Right ventricle myocardium superior (tissue), 1 donor: ENCODE results near the gene HMOX1. TPM values are rescaled to one million over a fixed set of nuclear protein-coding genes. Genes with fewer than 3 reads are reported as not detected.

Experiments
- ATAC-seq: fragments of 200-7000 bp; cut with Tn5 transposase; one replicate; pipeline ENCODE4 v1.9.1; 2020; ENCODE audit warnings: mild to moderate bottlenecking; ENCODE audit not compliant: poor library complexity
- DNase-seq: peaks from one replicate; pipeline ENCODE4 v3.0.0-alpha.2; 2020
- intact Hi-C: fragments of 100-400 bp; cut with DNase I; formaldehyde crosslinking; loops from one replicate; pipeline ENCODE4 v1.11.2; 2022
- microRNA-seq: library from miRNA; unstranded; fragments of <30 nt; microRNA quantifications from one replicate; pipeline ENCODE4 v1.2.0, GENCODE V29; 2020
- total RNA-seq: library from RNA; stranded (reverse); fragmentation: NEBNext Ultra II Directional; extraction: Animal tissue kit (Norgen Biotek cat#: 25700); gene quantifications from one replicate; pipeline ENCODE4 v1.2.1, GENCODE V29; 2021
- donor health status: DM: no; HTN: yes; CAD: no; lungs with severe emphysema.

Gene HMOX1
- total RNA-seq, 1 donor from 2014 or later = 4.8 TPM

DNA sequence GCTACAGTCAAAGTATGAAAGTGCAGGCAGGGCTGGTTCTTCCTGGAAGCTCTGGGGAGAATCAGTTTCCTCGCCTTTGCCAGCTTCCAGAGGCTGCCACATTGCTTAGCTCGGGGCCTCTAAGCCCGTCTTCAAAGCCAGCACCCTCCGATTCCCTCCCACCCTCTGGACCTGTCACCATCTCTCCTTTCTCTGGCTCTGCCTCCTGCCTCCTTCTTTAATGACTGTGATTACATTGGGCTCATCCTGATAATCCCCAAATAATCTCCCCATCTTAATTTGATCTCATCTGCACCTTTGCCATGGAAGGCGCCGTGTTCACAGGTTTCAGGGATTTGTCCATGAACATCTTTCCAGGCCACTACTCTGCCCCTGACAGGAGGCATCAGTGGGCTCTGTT is 61.6 kb downstream of the HMOX1 start:
- ATAC-seq (no peak), DNase-seq (no peak)
- intact Hi-C loops = no loop called here

DNA sequence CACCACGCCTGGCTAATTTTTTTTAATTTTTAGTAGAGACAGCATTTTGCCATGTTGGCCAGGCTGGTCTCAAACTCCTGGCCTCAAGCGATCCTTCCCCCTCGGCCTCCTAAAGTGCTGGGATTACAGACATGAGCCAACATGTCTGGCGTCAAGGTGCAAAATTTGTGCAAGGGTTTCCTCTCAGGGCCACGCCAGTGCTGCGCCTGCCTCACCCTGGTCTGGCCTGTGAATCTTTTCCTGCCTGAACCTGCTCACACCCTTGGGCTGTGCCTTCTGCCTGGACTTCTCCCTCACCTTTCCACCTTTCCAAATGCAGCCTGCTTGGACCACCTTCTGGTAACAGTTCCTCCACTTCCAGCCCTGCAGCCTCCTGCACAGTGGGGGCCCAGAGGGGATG is 62.4 kb downstream of the HMOX1 start:
- DNase-seq (no peak), ATAC-seq (no peak)
- intact Hi-C loops = no loop called here

Small RNA genes within 50 kb of the gene (microRNA-seq; reads per million reads assigned to microRNA genes)
- gene MIR3909 = 4.5 reads per million, percentile 10 among the genes with 10 or more reads in this experiment
- gene MIR6069 = not detected

Other genes starting within 250 kb of the HMOX1 start
- 7.5 TPM for gene HMGXB4, start 123.6 kb upstream of the HMOX1 start, total RNA-seq
- gene TOM1, start 81.2 kb upstream of the HMOX1 start, total RNA-seq = 68.6 TPM
- 10.2 TPM for gene MCM5, start 19.0 kb downstream of the HMOX1 start, total RNA-seq
- 9.4 TPM for gene RASD2, start 159.7 kb downstream of the HMOX1 start, total RNA-seq
- gene MB, start 236.2 kb downstream of the HMOX1 start, total RNA-seq = 19,506 TPM